KG1 (cell line): ENCODE data around the gene ELFN2.

Experiments used
- DNase-seq: peaks from one replicate; lab custom pipeline; 2025; lab: John Stamatoyannopoulos, UW

The ELFN2 gene

GRCh38 chr22:37426706-37427134 lies 559 bp downstream of the ELFN2 start:
- no peak for DNase-seq

GRCh38 chr22:37425800-37426705 lies 1.2 kb downstream of the ELFN2 start:
- no peak for DNase-seq

GRCh38 chr22:37425369-37425768 lies 1.9 kb downstream of the ELFN2 start:
- DNase-seq: no peak

GRCh38 chr22:37423283-37423682 lies 4.0 kb downstream of the ELFN2 start:
- DNase-seq: no peak

GRCh38 chr22:37421468-37421877 lies 5.8 kb downstream of the ELFN2 start:
- no peak for DNase-seq

GRCh38 chr22:37420686-37421467 lies 6.4 kb downstream of the ELFN2 start:
- no peak for DNase-seq

- no peak for DNase-seq
These were observed 7.2 kb downstream of the ELFN2 start for GRCh38 chr22:37419969-37420685.

GRCh38 chr22:37419370-37419968 lies 7.8 kb downstream of the ELFN2 start:
- no peak for DNase-seq

GRCh38 chr22:37418627-37419369 lies 8.5 kb downstream of the ELFN2 start:
- no peak for DNase-seq

- no peak for DNase-seq
These were observed 9.5 kb downstream of the ELFN2 start for GRCh38 chr22:37417677-37418348.

- no peak for DNase-seq
These were observed 10.0 kb downstream of the ELFN2 start for GRCh38 chr22:37417264-37417663.

- no peak for DNase-seq
These were observed 10.5 kb downstream of the ELFN2 start for GRCh38 chr22:37416827-37417226.

- no peak for DNase-seq
These were observed 10.9 kb downstream of the ELFN2 start for GRCh38 chr22:37416389-37416788.

- no peak for DNase-seq
These were observed 12.1 kb downstream of the ELFN2 start for GRCh38 chr22:37415210-37415609.

- no peak for DNase-seq
These were observed 13.0 kb downstream of the ELFN2 start for GRCh38 chr22:37414288-37414687.

- no peak for DNase-seq
These were observed 13.7 kb downstream of the ELFN2 start for GRCh38 chr22:37413546-37413945.

- DNase-seq: no peak
These were observed 14.6 kb downstream of the ELFN2 start for GRCh38 chr22:37412495-37413250.

- DNase-seq: no peak
These were observed 15.6 kb downstream of the ELFN2 start for GRCh38 chr22:37411655-37412054.

- no peak for DNase-seq
These were observed 16.9 kb downstream of the ELFN2 start for GRCh38 chr22:37410174-37411055.
